HG02870 (cell line): ENCODE measurements around the gene TMEM229B.

ENCODE experiments used
- ATAC-seq: cut with Tn5 transposase; IDR thresholded peaks from one replicate; pipeline ENCODE4 v1.9.1; 2021; ENCODE audit warnings: mild to moderate bottlenecking, moderate library complexity; ENCODE audit not compliant: unreplicated experiment

Gene TMEM229B

DNA sequence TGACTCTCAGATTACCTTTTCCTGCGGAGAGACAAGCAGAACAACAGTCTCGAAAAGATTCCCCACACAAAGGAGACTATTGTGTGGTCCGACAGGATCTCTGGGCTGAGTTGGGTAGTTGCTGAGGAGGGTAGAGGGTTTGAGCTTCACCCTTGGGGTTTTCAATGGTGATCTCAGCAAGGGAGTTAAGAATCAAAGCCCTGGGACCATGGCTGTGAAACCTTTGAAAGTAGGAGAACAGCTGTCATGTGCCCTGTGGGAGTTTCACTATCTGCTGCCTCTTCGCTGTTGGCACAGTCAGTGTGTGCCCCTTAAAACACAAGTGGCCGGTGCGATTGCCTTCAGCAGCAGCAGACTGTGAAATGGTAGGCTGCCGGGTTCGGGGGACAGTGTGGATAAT, 62.4 kb downstream of the TMEM229B start:
- ATAC-seq = no peak

DNA sequence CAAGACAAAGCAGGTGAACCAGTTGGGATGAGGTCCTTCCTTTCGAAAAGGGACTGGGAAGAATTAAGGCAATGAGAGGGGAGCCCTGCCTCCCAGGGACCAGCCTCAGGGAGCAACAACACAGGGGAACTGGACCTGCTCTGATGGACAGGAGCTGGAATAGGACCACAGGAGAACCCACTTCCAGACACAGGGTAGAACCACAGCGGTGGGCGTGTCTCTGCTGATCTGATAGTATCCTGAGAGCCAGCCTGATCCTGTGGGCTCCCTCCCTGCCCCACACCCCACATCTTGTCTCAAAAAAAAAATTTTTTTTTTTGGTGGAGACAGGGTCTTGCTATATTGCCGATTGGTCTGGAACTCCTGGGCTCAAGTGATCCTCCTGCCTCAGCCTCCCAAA, 62.9 kb downstream of the TMEM229B start:
- no peak for ATAC-seq

DNA sequence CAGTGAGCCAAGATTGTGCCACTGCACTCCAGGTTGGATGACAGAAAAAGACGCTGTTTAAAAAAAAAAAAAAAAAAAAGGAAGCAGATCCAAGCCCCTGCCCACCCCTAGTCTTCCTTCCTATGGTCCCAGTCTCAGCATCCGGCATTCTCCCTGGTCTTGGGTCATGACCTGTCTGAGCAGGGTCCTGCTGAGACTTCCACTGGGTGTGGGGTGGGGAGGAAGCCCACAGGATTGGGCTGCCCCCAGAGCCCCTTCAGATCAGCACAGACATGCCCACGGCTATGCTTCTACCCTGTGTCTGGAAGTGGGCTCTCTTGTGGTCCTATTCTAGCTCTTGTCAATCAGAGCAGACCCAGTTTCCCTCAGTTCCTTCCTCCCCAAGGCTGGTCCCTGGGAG, 64.0 kb downstream of the TMEM229B start:
- ATAC-seq = no peak

DNA sequence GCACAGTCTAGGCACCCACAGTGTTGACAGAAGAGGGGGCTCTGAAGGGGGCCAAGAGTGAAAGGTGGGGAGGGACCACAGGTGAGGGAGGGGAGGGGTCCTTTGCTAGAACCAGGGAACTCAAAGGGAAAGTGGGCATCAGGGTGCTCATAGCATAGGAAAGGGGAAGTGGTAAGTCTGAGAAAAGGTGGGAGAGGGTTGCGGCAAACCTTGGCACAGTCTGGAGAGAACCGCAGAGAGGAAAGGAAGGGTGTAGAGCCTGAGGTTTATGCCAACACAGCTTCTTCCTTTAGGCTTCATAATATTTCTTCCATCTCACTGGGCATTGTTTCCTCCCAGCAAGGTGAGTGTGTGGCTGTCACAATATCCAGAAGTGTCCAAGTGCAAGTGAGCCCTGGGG, 65.1 kb downstream of the TMEM229B start:
- ATAC-seq = no peak

DNA sequence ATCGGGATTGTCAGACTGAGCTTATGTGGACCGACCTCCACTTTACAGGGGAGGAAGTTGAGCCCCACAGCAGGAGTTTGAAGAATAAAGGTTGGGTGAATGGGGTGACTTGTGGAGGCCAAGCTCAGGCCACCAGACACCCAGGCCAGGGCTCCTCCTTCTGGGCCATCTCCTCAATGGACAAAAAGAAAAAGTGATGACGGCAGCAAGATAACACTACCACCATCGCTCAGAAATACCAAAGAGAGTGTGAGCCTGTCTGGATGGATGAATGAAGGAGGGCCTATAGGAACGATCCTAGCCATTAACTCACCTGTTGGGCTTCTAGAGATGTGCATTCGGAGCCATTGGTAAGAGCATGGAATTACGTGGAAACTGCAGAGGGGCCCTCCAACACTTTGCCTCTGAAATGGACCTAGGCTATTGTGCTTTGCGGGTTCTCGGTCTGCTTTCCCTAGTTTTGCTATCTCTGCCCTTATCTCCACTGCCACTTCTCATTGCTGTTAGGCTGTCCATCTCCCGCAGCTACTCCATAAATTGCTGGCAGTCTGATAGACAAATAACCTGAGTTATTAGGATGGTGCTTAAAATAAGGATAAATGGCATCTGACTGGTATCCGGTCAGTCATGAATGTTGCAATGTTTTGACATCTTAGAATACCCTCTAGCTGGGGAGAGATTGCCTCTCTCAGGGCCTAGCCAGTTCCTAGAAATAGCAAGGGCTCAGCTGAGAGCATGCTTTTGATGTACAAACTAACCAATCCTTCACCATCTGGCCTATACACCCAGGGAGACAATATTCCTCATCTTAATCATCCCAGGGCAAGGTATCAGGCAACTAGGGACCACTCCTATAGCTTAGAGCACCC, 66.9 kb downstream of the TMEM229B start:
- no peak for ATAC-seq
